ENCODE data around the gene HDHD3. TPM values are rescaled to one million over a fixed set of nuclear protein-coding genes. Genes with fewer than 3 reads are reported as not detected.

HDHD3 gene
- total RNA-seq, 2 donors from 2014 or later: 17.6 to 30.1 TPM

DNA sequence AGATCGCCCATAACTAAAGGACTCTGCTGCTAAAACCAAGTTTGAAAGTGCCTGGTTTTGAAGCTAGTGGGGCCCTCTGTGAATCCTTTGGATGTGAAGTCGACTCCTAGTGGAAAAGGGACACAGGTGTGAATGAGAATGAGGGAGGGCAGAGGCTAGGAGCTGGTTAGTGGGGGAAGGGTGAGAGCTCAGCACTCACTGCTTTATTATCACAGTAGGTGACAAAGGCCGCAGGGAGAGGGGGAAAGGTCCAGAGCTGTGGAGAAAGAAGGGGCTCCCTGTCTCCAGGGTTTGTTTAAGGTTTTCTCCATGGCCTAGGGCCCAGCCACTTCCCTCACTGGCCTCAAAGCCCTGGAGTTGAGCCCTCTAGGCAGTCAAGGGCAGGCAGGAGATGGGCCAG is 3.5 kb downstream of the HDHD3 start:
- TF ChIP-seq CTCF (IDR thresholded peaks at IDR 0.05): no peak
- DNase-seq (ENCODE audit: low spot score) (no peak), ATAC-seq (ENCODE audit: insufficient number of reproducible peaks, low FRiP score, low read depth) (no peak)

DNA sequence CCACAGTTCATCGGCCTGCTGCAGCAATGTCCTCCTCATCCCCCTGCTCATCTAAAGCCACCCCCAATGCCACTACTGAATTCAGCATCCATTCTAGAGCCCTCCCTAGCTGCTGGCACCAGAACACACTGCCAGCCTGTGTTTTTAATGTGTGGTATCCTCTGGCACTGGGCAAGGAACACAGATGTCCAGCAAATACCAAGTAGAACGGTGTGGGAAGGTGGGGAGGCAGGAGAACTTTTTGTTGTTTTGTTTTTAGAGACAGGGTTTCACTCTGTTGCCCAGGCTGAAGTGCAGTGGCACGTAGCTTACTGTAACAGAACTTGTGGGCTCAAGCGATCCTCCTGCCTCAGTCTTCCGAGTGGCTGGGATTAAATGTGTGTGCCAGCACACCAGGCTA is 4.7 kb downstream of the HDHD3 start:
- Histone ChIP-seq H3K27ac (no peak overlapping the region), H3K4me3 (no peak overlapping the region), H3K27me3 (replicated peaks; ENCODE audit: insufficient read depth) (no peaks in the 10 kb centered on the region), H3K4me1 (ENCODE audit: control insufficient read depth in 1 of 2, low read depth in 2 of 2) (peaks cover 0 to 25% of the 10 kb centered on the region in 2 donors), H3K36me3 (peaks cover 18% of the 10 kb centered on the region), H3K9me3 (no peaks in the 10 kb centered on the region)
- DNase-seq (ENCODE audit: low spot score) (no peak), ATAC-seq (ENCODE audit: insufficient number of reproducible peaks, low FRiP score, low read depth) (no peak)
- no peak for TF ChIP-seq CTCF (IDR thresholded peaks at IDR 0.05)

More for the DNA sequence above, 3.5 kb downstream of the HDHD3 start:
- no peaks in the 10 kb centered on the region for H3K9me3 ChIP-seq
- no peaks in the 10 kb centered on the region for H3K27me3 ChIP-seq (replicated peaks; ENCODE audit: insufficient read depth)
- no peak overlapping the region for H3K27ac ChIP-seq
- no peak overlapping the region for H3K4me3 ChIP-seq
- H3K4me1 ChIP-seq (ENCODE audit: control insufficient read depth in 1 of 2, low read depth in 2 of 2): peaks cover 4 to 25% of the 10 kb centered on the region in 2 donors
- peaks cover 18% of the 10 kb centered on the region for H3K36me3 ChIP-seq

DNA sequence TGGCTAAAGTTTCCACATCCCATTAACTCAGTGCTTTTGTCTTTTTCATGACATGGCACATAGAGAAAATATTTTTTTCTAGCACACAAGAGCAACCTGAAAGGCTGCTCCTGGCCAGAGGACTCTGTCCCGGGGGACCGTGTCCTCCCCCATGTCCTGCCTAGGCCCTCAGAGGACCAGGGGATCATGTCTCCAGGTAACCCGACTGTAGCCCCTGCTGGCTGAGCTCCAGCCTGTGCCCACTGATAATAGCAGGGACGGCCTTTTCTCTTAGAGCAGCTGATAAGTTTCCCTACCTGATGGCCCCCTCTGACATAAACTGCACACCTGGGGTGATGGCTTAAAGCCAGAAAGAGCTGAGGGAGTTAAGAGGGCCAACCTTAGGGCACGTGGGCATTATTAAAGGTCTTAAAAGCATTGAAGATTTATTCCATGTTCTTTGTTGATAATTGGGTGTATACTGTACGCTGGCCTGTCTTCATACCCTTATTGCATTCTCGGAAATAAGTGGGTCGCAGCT is 5.9 kb downstream of the HDHD3 start:
- Histone ChIP-seq H3K9me3 (no peaks in the 10 kb centered on the region), H3K36me3 (peaks cover 18% of the 10 kb centered on the region), H3K4me1 (ENCODE audit: control insufficient read depth in 1 of 2, low read depth in 2 of 2) (peaks cover 0 to 21% of the 10 kb centered on the region in 2 donors), H3K4me3 (no peak overlapping the region), H3K27ac (no peak overlapping the region), H3K27me3 (replicated peaks; ENCODE audit: insufficient read depth) (no peaks in the 10 kb centered on the region)
- ATAC-seq (ENCODE audit: insufficient number of reproducible peaks, low FRiP score, low read depth) (no peak), DNase-seq (ENCODE audit: low spot score) (no peak)
- TF ChIP-seq CTCF (IDR thresholded peaks at IDR 0.05): no peak

DNA sequence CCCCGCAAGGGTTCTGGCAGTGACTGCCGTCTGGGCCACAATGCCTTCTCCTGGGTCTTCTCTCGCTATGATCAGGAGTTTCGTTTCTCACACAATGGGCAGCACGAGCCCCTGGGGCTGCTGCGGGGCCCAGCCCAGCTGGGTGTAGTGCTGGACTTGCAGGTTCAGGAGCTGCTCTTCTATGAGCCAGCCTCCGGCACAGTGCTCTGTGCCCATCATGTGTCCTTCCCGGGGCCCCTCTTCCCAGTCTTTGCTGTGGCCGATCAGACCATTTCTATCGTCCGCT is 7.0 kb downstream of the HDHD3 start:
- ATAC-seq (ENCODE audit: insufficient number of reproducible peaks, low FRiP score, low read depth) (no peak), DNase-seq (ENCODE audit: low spot score) (no peak)
- no peaks in the 10 kb centered on the region for H3K27me3 ChIP-seq (replicated peaks; ENCODE audit: insufficient read depth)
- H3K9me3 ChIP-seq: no peaks in the 10 kb centered on the region
- H3K4me1 ChIP-seq (ENCODE audit: control insufficient read depth in 1 of 2, low read depth in 2 of 2): peaks cover 0 to 11% of the 10 kb centered on the region in 2 donors
- no peak overlapping the region for H3K4me3 ChIP-seq
- H3K36me3 ChIP-seq: peaks cover 15% of the 10 kb centered on the region
- H3K27ac ChIP-seq: no peak overlapping the region
- no peak for TF ChIP-seq CTCF (IDR thresholded peaks at IDR 0.05)

GRCh38 chr9:113368982-113369854 is 7.6 kb downstream of the HDHD3 start:
- TF ChIP-seq CTCF (IDR thresholded peaks at IDR 0.05): no peak
- no peak overlapping the region for H3K27ac ChIP-seq
- DNase-seq (ENCODE audit: low spot score): no peak
- no peak for ATAC-seq (ENCODE audit: insufficient number of reproducible peaks, low FRiP score, low read depth)
- H3K4me1 ChIP-seq (ENCODE audit: control insufficient read depth in 1 of 2, low read depth in 2 of 2): peaks cover 0 to 11% of the 10 kb centered on the region in 2 donors
- H3K4me3 ChIP-seq: no peak overlapping the region
- H3K36me3 ChIP-seq: peaks cover 12% of the 10 kb centered on the region
- no peaks in the 10 kb centered on the region for H3K9me3 ChIP-seq
- H3K27me3 ChIP-seq (replicated peaks; ENCODE audit: insufficient read depth): no peaks in the 10 kb centered on the region

Data from thoracic aorta (tissue), 2 donors.